HG02678 (cell line): ENCODE results near the gene MECP2.
A peak's percentile ranks its signal among the peaks of the same experiment; 100 is the strongest.
"Not testable (repeated sequence)": the region's sequence is repeated elsewhere in the genome, so short reads cannot be mapped to it uniquely, and the experiment has no call there.

ENCODE experiments used
- ATAC-seq: cut with Tn5 transposase; IDR thresholded peaks from one replicate; pipeline ENCODE4 v1.9.1; 2021; ENCODE audit warnings: mild to moderate bottlenecking, moderate library complexity; ENCODE audit not compliant: unreplicated experiment

Gene MECP2

GRCh38 chrX:154097589-154098541, at the start of gene MECP2:
Gene MECP2 (minus strand): TSS chrX:154097717.
- ATAC-seq = peak; percentile 86

DNA sequence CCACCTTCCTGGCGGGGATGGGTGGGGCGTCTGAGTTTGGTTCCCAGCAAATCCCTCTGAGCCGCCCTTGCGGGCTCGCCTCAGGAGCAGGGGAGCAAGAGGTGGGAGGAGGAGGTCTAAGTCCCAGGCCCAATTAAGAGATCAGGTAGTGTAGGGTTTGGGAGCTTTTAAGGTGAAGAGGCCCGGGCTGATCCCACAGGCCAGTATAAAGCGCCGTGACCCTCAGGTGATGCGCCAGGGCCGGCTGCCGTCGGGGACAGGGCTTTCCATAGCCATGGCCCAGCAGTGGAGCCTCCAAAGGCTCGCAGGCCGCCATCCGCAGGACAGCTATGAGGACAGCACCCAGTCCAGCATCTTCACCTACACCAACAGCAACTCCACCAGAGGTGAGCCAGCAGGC, 46.5 kb upstream of the MECP2 start, which contains the start of gene OPN1LW:
TSS of gene OPN1LW (plus strand) at position 234 of the 400 bp plus-strand sequence. CDS start at position 275, 41 bp downstream.
- not testable (repeated sequence) for ATAC-seq

DNA sequence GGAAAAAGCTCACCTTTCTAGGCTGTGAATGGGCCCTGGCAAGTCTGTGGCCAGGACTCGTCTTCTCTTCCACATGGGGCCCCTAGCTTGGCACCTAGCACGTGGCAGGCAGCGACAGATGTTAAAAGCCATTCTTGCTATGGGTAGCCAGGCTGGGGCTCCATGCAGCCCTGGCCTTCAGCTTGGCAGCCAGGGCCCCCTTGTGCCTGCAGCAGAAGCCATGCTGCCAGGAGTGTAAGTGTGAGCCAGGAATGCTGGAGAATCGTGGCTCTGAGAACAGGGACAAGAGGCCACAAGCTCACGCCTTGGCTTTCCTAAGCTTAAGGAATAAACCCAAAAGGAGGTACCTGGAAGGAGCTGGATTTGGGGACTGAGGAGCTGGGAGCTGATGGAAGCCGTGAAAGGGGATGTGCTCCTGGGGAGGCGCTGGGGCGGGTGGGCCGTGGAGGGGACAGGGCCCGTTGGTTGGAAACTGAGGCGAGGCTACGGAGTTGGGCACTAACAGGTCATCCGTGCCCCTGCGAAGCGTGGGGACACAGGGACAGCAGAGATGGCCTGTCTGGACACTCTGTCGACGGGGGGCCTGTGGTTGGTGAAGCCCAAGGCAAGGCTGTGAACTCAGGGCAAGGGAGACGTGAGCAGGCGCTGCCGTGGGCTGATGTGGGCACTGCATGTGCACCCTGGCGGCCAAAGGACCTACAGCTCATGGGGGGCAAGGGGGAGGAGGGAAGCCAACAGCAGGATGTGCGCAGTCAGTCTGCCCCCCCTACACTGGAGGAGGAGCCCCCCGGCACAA, 45.6 kb upstream of the MECP2 start:
- ATAC-seq = no peak

DNA sequence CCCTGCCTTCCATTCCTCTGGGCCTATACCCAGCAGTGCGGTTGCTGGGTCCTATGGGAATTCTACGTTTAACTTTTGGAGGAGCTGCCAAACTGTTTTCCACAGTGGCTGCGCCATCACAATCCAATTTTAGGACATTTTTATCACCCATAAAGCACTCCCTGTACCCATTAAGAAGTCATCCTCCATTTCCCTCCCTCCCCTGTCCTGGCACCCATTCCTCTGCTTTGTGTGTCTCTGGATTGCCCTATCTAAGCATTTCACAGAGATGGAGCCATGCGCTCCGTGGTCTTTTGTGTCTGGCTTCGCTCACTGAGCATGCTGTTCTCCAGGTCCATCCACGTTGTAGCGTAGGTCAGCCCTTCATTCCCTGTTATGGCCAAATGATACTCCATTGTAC, 44.9 kb upstream of the MECP2 start:
- no peak for ATAC-seq

GRCh38 chrX:154140742-154141141, 43.2 kb upstream of the MECP2 start:
- ATAC-seq = no peak

GRCh38 chrX:154140206-154140605, 42.7 kb upstream of the MECP2 start:
- no peak for ATAC-seq

GRCh38 chrX:154138857-154139256, 41.3 kb upstream of the MECP2 start:
- ATAC-seq = no peak

GRCh38 chrX:154136627-154137161, 39.2 kb upstream of the MECP2 start:
- ATAC-seq = no peak

DNA sequence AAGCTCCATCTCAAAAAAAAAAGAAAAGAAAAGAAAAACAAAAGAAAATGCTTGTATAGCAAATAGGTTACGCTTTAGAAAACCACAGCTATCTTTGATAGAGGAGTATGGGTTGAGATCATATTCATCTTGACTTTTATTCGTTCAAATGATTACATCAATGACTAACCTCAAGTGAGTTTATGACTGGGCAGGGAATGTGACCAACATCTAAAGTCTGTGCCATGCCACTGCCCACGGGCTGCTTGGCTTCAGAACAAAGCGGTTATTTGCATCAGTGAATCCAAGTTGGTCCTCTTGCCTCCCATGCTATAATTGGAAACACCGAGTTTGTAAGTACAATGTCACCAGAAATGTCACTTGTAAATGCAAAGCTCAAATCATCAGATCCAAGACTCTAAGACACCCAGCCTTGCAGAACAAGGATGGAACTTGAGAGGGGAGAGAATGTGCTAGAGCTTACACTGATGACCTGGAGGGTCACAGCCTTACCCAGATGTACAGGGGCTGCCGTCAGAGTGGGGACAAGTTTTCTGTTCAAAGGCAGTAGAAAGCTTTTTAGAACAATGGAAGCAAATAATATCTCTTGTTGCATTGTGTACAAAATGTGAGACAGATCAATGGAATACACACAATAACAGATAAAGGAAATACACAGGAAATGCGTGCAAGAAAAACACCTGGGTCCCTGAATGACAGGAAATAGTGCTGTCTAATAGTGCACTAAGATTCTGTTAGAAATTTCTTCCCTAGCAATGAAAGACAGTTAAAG, 38.1 kb upstream of the MECP2 start:
- no peak for ATAC-seq

DNA sequence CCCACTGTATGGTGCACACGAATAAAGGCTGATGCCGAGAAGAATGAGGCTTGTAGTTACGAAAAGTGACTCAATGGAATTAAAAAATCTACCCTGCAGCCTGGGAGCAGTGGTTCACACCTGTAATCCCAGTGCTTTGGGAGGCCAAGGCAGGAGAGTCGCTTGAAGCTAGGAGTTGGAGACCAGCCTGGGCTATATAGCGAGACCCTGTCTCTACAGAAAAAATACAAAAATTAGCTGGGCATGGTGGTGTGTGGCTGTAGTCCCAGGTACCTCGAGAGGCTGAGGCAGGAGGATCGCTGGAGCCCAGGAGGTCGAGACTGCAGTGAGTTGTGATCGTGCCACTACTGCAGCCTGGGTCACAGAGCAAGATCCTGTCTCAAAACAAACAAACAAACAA, 34.8 kb upstream of the MECP2 start:
- ATAC-seq = no peak

DNA sequence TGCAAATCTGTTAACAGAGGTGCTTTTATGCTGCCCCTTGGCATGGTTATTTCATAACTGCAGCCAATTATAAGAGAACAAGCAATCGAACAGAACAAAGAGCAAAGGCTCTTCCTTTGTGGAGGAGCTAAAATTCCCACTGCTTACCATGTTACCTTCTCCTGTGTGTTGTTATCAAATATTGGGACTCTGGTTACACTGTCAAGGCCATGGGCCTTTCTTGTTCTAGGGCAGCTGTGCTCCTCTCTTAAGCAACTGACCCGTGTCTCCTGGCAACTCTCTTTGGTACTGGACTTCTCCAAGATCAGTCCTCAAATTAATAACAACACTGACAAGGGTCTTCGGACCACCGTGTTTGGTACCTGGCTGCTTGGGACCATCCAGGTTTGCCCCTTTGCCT, 34.4 kb upstream of the MECP2 start:
- no peak for ATAC-seq

DNA sequence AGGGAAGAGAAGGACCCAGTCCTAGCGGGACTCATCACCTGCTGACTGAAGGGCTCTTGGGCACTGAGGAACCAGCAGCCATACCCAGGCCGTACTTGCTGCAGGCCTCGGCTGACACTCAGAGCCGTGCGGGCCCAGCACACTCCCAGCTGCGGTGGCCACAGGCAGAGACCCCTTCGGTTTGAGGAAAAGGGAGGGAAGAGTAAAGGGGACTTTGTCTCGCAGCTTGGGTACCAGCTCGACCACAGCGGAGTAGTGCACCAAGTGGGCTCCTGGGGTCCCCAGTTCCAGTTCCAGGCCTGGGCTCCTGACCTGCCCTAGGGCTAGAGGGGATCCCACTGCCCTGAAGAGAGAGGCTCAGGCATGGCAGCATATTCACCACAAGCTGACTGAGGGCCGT, 28.6 kb upstream of the MECP2 start:
- no peak for ATAC-seq

GRCh38 chrX:154125391-154126040, 28.0 kb upstream of the MECP2 start:
- no peak for ATAC-seq

DNA sequence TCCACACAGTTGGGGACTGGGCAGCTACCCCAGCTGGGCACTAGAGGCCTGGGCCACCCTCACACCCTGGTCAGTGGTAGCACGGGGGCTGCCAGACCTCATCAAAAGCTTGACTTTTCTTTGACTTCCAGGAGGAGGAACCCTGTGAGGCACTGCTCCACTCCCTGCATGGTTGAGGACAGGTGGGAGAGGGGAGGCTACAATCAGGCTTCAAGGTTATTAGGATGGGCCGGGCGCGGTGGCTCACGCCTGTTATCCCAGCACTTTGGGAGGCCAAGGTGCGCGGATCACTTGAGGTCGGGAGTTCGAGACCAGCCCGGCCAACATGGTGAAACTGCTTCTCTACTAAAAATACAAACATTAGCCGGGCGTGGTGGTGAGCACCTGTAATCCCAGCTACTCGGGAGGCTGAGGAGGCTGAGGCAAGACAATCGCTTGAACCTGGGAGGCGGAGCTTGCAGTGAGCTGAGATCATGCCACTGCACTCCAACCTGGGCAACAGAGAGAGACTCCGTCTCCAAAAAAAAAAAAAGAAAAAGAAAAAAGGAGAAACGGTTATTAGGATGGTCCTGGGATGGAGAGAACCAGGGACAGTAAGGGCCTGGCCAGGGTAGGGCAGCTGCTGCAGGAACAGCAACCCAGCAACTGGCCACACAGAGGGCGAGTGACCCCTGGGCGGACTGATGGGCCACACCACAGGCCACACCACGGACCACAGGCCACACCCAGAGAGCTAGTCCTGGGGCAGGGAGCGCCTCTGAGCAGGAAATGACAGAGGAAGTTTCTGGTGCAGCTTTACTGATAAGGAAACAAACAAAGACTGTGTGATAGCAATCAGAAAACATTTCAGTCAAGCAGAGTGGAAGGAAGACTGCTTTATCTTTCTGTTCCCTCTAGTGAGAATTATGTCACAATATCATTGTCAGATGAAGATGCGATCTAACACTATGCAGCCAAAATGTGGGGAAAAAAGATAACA, 26.0 kb upstream of the MECP2 start:
- no peak for ATAC-seq

DNA sequence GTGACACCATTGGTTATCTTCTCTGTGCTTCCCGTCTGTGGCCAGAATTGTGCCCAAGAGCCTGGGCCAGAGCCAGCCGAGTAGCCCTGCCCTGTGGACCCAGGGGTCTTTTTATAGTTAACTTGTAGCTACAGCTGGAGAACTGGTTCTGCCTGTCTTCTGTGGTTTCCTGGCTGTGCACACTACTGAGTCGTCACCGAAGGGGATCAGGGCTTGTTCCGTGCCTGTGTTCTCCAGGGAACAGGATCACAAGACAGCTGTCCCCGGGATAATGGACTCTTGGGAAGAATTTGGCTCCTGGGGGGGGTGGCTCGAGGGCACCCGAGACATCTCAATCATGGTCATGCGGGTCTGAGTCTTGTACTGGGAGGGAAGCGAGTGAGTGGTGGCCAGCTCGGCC, 24.4 kb upstream of the MECP2 start:
- no peak for ATAC-seq

DNA sequence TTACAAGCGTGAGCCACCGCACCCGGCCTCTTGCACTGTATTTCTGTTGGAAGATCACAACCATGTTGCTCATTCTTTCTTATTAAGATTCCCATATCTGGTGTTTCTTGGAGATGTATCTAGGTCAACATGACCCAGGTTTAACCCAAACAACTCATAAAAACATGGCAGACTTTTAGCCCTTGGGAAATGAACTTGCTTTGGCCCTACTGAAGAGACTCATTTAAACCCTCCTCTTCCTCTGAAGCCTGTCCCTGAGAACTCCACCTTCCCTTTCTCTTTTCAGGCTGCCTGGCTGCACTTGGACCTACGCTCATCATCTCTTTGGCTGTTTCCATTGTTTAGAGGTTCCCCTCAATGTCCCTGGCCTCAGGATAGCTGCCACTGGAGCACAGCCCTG, 23.7 kb upstream of the MECP2 start:
- no peak for ATAC-seq

DNA sequence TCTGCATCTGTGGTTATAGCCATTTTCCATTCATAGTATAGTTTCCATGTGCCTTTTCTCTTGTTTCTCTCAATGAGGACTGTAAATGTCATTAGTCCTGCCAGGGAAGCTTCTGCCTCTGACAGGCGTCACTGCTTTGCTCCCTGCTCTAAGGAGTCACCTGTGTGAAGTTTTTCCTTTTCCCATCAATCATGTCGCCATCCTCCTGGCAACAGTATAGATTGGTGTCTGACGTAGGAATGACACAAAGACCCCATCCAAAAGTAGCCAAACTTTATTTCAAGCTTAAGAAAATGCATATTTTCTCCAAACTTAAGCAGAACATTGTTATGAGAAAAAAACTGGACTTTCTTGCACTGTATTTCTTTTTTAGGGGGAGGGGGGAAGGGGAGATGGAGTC, 23.1 kb upstream of the MECP2 start:
- ATAC-seq = no peak

GRCh38 chrX:154117566-154117965, 20.0 kb upstream of the MECP2 start:
- ATAC-seq = no peak
